GM21423 (cell line): ENCODE results near the gene ID1.
A peak's percentile ranks its signal among the peaks of the same experiment; 100 is the strongest.
"Not testable (repeated sequence)": the region's sequence is repeated elsewhere in the genome, so short reads cannot be mapped to it uniquely, and the experiment has no call there.

ENCODE experiments used
- ATAC-seq: cut with Tn5 transposase; IDR thresholded peaks from one replicate; pipeline ENCODE4 v1.9.1; 2021; ENCODE audit warnings: mild to moderate bottlenecking, moderate library complexity; ENCODE audit not compliant: unreplicated experiment

The ID1 gene

GRCh38 chr20:31572701-31573554, 32.2 kb upstream of the ID1 start:
- peak; percentile 87 for ATAC-seq

DNA sequence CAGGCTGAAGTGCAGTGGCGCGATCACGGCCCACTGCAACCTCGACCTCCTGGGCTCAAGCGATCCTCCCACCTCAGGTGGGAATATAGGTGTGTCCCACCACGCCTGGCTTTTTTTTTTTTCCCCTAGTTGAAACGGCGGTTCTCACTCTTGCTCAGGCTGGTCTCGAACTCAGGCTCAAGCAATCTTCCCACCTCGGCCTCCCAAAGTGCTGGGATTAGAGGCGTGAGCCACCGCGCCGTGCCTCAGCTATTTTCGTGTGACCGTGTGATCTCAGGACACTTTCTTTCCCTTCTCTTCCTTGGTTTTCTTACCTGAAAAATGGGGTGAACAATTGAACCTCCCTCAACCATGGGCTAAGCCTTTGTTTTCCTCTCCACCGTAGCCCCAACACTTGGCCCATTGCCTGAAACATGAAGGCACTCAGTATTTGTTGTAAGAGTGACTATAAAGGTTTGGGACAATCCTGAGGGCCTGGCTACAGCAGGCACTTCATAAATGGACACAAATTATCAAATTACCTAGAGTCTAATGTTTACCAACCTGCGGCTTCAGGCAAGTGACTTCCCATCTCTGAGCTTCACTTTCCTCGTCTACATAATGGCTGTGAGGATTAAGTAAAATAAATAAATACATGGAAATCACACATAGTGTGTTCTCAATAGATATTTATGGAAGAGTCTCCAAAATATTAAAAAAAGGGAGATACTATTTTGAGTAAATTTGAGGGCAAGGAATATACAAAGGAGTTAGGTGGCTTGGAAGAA, 31.4 kb upstream of the ID1 start:
- no peak for ATAC-seq

DNA sequence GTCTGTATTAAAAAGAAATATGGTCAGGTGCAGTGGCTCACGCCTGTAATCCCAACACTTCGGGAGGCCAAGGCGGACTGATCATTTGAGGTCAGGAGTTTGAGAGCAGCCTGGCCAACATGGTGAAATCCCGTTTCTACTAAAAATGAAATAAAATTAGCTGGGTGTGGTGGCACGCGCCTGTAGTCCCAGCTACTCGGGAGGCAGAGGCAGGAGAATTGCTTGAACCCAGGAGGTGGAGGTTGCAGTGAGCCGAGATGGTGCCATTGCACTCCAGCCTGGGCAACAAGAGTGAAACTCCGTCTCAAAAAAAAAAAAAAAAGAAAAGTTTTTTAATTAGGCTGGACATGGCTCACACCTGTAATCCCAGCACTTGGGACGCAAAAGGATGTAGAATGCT, 30.1 kb upstream of the ID1 start:
- ATAC-seq, result not testable (repeated sequence)

- no peak for ATAC-seq
Observed at GRCh38 chr20:31576751-31577150, 28.3 kb upstream of the ID1 start.

DNA sequence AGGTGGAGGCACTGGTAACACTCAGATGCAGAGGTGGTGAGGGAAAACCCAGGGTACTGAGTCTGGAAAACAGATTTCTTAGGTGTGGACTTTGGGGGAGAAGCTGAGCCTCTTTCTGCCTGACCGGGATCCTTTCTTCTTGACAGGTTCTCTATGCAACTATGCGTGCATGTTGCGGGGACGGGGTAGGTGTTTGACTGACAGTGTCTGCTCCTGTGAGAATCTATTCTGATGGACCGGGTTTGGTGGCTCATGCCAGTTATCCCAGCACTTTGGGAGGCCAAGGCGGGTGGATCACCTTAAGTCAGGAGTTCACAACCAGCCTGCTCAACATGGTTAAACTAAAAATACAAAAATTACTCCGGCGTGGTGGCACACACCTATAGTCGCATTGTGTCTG, 27.9 kb upstream of the ID1 start:
- ATAC-seq, result no peak

DNA sequence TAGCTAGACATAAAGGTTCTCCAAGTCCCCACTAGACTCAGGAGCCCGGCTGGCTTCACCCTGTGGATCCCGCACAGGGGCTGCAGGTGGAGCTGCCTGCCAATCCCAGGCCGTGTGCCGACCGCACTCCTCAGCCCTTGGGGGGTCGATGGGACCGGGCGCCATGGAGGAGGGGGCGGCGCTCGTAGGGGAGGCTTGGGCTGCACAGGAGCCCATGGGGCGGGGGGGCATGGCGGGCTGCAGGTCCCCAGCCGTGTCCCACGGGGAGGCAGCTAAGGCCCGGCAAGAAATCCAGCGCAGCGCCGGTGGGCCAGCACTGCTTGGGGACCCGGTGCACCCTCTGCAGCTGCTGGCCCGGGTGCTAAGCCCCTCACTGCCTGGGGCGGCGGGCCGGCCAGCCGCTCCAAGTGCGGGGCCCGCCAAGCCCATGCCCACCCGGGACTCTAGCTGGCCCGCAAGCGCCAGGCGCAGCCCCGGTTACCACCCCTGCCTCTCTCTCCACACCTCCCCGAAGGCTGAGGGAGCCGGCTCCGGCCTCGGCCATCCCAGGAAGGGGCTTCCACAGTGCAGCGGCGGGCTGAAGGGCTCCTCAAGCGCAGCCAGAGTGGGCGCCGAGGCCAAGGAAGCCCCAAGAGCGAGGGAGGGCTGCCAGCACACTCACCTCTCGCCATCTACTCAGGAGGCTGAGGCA, 26.5 kb upstream of the ID1 start:
- no peak for ATAC-seq

GRCh38 chr20:31579245-31579644, 25.8 kb upstream of the ID1 start:
- no peak for ATAC-seq

GRCh38 chr20:31579941-31580651, 25.0 kb upstream of the ID1 start:
- ATAC-seq, result not testable (repeated sequence)

DNA sequence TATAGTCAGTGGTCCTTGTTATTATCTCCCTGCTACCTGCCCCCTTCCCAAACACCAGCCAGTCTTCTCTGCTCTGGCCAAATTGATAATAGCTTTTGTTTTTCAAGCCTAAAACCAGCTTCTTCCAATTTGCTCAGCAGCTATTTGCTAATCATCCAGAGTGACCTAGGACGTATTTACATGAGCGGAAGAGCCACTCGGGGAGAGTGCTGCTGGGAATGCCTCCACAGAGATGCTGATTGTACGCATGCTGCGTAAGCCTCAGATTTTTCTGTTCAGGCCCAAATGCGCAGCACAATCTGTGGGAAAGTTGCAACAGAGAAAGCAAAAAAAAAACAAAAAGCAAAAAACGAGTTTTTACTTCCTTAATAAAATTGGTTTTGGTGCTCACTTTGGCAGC, 24.4 kb upstream of the ID1 start:
- ATAC-seq, result no peak

DNA sequence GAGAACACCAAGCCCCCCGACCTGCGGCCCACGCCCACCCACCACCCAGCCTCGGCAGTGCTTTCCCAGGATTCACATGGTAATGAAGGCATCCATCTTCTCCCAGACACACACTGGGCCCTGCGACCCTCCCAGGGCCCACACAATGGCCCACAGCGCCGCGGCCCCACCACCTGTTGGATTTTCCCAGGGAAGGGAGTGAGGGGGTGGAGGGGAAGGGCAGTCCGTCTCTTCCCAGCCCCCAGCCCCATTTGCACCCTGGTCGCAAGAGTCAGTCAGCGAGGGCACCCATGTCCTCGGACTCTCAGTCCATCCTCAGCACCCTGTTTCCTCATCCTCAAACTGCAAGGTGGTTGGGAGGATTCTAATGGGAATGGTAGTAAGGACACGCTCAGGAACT, 23.7 kb upstream of the ID1 start:
- no peak for ATAC-seq

GRCh38 chr20:31587545-31588389, 17.3 kb upstream of the ID1 start:
- no peak for ATAC-seq

- ATAC-seq, result no peak
Observed at GRCh38 chr20:31590717-31591225, 14.3 kb upstream of the ID1 start.

DNA sequence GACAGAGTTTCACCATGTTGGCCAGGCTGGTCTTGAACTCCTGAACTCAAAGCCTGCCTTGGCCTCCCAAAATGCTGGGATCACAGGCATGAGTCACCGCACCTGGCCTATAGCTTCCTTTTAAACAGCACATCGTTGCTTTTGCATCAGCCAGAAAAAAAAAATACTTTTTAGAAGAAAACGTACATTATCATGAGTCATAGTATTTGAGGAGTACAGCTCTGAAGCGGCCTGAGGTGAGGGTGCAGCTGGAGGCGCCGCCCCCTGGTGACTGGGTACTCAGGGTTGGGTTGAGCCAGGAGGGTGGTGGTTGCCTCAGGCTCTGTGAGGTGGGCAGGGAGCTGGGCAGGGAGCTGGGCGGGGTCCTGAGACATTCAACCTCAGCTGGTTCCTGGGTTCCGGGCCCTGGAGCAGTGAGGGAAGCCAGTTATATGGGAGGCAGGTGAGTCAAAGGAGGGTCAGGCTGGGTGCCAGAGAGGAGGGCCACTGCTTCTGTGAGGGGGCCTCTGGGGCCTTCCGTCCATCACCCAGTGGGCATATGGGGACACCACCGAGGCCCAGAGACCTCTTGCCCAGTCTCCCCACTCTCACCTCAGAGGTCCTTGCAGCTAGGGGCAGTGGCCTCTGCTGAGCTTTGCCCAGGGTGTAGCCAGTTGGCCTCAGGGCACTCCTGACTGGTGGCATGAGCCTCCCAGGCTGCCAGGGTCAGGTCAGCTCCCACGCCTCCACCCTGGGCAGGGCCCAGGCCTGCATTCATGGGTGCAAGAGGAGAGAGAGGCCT, 11.7 kb upstream of the ID1 start:
- ATAC-seq, result no peak

GRCh38 chr20:31594002-31594557, 11.0 kb upstream of the ID1 start:
- no peak for ATAC-seq

- ATAC-seq, result no peak
Observed at GRCh38 chr20:31594558-31595379, 10.3 kb upstream of the ID1 start.

DNA sequence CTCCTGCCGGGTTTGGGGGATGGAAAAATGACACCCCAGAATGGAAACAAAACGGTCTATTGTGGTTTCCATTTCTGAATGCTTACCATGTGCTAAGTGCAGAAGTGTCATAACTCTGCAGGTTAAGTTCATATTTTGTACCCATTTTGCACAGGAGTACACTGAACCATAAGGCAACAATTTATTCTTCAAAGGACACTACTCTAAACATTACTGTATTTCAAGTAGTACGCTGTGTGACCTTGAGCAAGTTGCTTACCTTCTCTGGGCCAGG, 9.8 kb upstream of the ID1 start:
- ATAC-seq, result no peak

DNA sequence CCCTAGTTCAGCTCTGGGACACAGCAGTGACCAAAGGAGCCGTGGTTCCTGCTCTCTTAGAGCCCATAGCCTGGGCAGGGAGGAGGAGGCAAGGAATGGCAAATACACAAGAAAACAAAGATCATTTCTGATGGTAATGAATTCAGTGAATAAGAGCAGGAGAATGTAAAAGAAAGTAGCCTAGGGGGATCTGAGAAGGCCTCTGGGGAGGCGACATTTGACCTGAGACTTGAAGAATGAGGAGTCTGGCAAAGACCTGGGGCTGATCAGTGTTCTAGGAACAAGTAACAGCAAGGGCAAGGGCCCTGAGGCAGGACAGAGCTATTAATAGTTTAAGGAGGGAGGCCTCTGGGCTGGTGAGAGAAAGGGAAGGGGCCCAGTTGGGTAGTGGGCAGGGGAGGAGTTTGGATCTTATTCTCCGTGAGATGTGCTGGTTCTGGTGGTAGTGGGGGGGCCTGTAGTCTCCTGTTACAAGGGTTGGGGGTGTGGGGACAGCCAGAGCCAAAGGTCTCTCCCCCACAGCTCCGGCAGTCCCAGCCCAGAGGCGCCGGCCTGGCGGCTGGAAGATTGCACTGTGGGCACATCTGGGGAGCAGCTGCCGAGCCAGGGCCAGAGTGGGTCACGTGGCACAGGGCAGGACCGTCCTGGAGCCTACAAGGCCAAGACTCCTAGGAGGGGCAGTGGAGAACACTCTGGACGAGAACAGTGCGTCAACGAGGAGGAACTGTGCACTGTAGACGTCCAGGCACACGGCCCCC, 9.3 kb upstream of the ID1 start:
- no peak for ATAC-seq

- ATAC-seq, result not testable (repeated sequence)
Observed at GRCh38 chr20:31596412-31596715, 8.7 kb upstream of the ID1 start.
